ENCODE measurements around the gene TTC28. TPM values are rescaled to one million over a fixed set of nuclear protein-coding genes. Genes with fewer than 3 reads are reported as not detected.
"Not testable (repeated sequence)": the region's sequence is repeated elsewhere in the genome, so short reads cannot be mapped to it uniquely, and the experiment has no call there.

The TTC28 gene
- 10 to 100 TPM; 13.7 to 34.9 (median 23.0) TPM for total RNA-seq
- polyA plus RNA-seq: 1 to 10 TPM; 5.1 to 5.3 TPM
- long read RNA-seq, donor 1, partial matches to known transcripts: 1 of 4 reads
- long read RNA-seq, donor 1, other reads (novel, unspliced or antisense): 3 of 4 reads
- long read RNA-seq, donor 2, partial matches to known transcripts: 5 of 11 reads
- long read RNA-seq, donor 2, other reads (novel, unspliced or antisense): 5 of 11 reads
- long read RNA-seq, donor 3, partial matches to known transcripts: 2 of 5 reads
- long read RNA-seq, donor 3, other reads (novel, unspliced or antisense): 3 of 5 reads

GRCh38 chr22:28679611-28680287, at the start of gene TTC28:
Gene TTC28 (minus strand): TSS chr22:28679840. CDS start chr22:28679723, 117 bp downstream.
- peak within 1 kb of the TSS; percentile 67 to 99 (median 86) for H3K4me3 ChIP-seq
- not testable (repeated sequence) for H3K9me3 ChIP-seq, ATAC-seq, H3K36me3 ChIP-seq
- peak within 1 kb of the TSS in 11 of 12 donors; percentile 35 to 83 (median 62) for H3K27ac ChIP-seq
- intact Hi-C loops (cut with DNase I): loop anchor here in 1 of 10 donors (1.0 to 10.0 kb wide), 2 partner anchors 31 to 65 kb away; no protein-coding TSS in a partner anchor
- DNase-seq: peak; percentile 81 to 92 (median 89)
- TF ChIP-seq, protein P1, sequence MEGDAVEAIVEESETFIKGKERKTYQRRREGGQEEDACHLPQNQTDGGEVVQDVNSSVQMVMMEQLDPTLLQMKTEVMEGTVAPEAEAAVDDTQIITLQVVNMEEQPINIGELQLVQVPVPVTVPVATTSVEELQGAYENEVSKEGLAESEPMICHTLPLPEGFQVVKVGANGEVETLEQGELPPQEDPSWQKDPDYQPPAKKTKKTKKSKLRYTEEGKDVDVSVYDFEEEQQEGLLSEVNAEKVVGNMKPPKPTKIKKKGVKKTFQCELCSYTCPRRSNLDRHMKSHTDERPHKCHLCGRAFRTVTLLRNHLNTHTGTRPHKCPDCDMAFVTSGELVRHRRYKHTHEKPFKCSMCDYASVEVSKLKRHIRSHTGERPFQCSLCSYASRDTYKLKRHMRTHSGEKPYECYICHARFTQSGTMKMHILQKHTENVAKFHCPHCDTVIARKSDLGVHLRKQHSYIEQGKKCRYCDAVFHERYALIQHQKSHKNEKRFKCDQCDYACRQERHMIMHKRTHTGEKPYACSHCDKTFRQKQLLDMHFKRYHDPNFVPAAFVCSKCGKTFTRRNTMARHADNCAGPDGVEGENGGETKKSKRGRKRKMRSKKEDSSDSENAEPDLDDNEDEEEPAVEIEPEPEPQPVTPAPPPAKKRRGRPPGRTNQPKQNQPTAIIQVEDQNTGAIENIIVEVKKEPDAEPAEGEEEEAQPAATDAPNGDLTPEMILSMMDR (IDR thresholded peaks at IDR 0.05): peak in 2 of 12 donors; percentile 4 to 22
- H3K27me3 ChIP-seq: peaks cover 0 to 36% (median 0%) of the 10 kb centered on the region in 9 donors
- WGBS, 4 donors: 0 to 5% (median 2%) methylated on average over 12 to 101 of the region's 101 CpGs
- peaks cover 0 to 14% (median 2%) of the 10 kb centered on the region in 12 donors for H3K4me1 ChIP-seq

DNA sequence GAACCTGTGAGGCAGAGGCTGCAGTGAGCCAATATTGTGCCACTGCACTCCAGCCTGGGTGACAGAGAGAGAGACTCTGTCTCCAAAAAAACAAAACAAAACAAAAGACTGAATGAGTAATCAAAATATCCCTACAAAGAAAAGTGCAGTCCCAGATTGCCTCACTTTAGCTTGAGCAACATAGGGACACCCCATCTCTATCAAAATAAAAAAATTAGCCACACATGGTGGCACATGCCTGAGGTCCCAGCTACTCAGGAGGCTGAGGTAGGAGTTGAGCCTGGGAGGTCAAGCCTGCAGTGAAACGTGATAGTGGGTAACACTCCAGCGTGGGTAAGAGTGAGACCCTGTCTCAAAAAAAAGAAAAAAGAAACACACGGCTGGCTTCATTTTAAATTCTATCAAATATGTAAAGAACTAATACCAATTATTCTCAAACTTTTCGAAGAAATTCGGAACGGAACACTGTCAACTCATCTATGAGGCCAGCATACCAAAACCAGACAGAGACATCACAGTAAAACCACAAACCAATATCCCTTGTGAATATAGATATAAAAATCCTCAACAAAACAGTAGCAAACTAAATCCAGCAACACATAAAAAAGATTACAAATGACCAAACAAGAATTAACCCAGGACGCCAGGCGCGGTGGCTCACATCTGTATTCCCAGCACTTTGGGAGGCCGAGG, 49.1 kb upstream of the TTC28 start:
- Histone ChIP-seq H3K4me3 (no peak overlapping the region), H3K9me3 (no peaks in the 10 kb centered on the region), H3K27me3 (no peaks in the 10 kb centered on the region), H3K36me3 (peaks cover 0 to 26% (median 0%) of the 10 kb centered on the region in 9 donors), H3K27ac (no peak overlapping the region), H3K4me1 (no peaks in the 10 kb centered on the region)
- no peak for ATAC-seq
- TF ChIP-seq, protein P1 (IDR thresholded peaks at IDR 0.05): no peak
- no peak for TF ChIP-seq POLR2A (IDR thresholded peaks at IDR 0.05)
- intact Hi-C loops (cut with DNase I): no loop called here
- WGBS, 4 donors: 96 to 98% (median 96%) methylated on average over 10 of the region's 10 CpGs
- DNase-seq: no peak

DNA sequence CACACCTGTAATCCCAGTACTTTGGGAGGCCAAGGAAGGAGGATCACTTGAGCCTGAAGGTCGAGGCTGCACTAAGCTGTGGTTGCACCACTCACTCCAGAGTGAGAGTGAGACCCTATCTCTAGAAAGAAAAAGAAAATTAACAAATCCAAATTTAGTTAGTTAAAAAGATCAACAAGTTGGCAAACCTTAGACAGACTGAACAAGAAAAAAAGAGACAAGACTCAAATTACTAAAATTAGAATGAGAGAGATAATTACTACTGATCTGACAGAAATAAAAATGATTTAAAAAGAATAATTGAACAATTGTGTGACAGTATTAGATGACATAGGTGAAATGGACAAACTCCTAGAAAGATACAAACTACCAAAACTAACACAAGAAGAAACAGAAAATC, 48.4 kb upstream of the TTC28 start:
- DNase-seq (no peak), ATAC-seq (no peak)
- H3K36me3 ChIP-seq: peaks cover 0 to 22% (median 0%) of the 10 kb centered on the region in 9 donors
- H3K9me3 ChIP-seq: no peaks in the 10 kb centered on the region
- TF ChIP-seq, protein P1 (IDR thresholded peaks at IDR 0.05): no peak
- no peak for TF ChIP-seq POLR2A (IDR thresholded peaks at IDR 0.05)
- H3K27ac ChIP-seq: no peak overlapping the region
- no peak overlapping the region for H3K4me3 ChIP-seq
- no peaks in the 10 kb centered on the region for H3K4me1 ChIP-seq
- WGBS, 4 donors: 92 to 100% (median 98%) methylated on average over 1 of the region's 1 CpG
- intact Hi-C loops (cut with DNase I): no loop called here
- no peaks in the 10 kb centered on the region for H3K27me3 ChIP-seq

DNA sequence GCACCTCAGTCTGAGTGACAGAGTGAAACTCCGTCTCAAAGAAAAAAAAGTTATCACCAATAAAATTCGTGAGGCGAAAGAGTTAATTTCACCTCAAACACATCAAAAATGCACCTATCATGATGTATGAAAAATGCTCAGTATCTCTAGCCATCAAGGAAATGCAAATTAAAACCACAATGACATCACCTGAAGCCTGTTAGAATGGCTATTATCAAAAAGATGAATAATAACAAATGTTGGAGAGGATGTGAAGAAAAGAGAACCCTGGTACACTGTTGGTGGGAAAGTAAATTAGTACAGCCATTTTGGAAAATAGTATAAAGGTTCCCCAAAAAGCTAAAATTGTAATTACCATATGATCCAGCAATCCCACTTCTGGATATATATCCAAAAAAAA, 38.4 kb upstream of the TTC28 start:
- intact Hi-C loops (cut with DNase I): no loop called here
- no peak overlapping the region for H3K27ac ChIP-seq
- no peaks in the 10 kb centered on the region for H3K9me3 ChIP-seq
- WGBS, 4 donors: 94 to 98% (median 96%) methylated on average over 3 of the region's 3 CpGs
- DNase-seq (no peak), ATAC-seq (no peak)
- no peaks in the 10 kb centered on the region for H3K27me3 ChIP-seq
- TF ChIP-seq, protein P1 (IDR thresholded peaks at IDR 0.05): no peak
- no peak for TF ChIP-seq POLR2A (IDR thresholded peaks at IDR 0.05)
- H3K4me1 ChIP-seq: no peaks in the 10 kb centered on the region
- H3K36me3 ChIP-seq: no peaks in the 10 kb centered on the region
- H3K4me3 ChIP-seq: no peak overlapping the region

Measured in heart left ventricle (tissue), 16 donors.